ENCODE results near the gene REPS2.

GRCh38 chrX:16920075-16920474 is 26.4 kb upstream of the REPS2 start:
- TF ChIP-seq CTCF (conservative IDR thresholded peaks at IDR 0.05; ENCODE audit: low read depth, low read length) (no peak), EZH2 (IDR thresholded peaks at IDR 0.05; ENCODE audit: borderline replicate concordance, low read depth, low read length, poor library complexity, severe bottlenecking) (no peak)

Measured in A673 (cell line).